Suprapubic skin (tissue), 3 donors: ENCODE results near the gene BAZ1A.

ENCODE experiments used
- CTCF ChIP-seq, 2 donors: fragments of 200-600 bp in 1 of 2; fragments of 450-650 bp in 1 of 2; sonication (generic) in 1 of 2; IDR thresholded peaks; one replicate each; pipeline ENCODE4 v1.5.1; 2016 to 2019; ENCODE audit warnings: antibody characterized with exemption in 2 of 2, mild to moderate bottlenecking in 1 of 2, moderate library complexity in 1 of 2
- POLR2AphosphoS5 ChIP-seq, 3 donors: sonication (generic); formaldehyde crosslinking; IDR thresholded peaks; one replicate each; pipeline ENCODE4 v1.6.1; 2017; ENCODE audit warnings: antibody characterized with exemption in 3 of 3

GRCh38 chr14:34824256-34824655 lies 50.9 kb downstream of the BAZ1A start:
- TF ChIP-seq POLR2AphosphoS5 (IDR thresholded peaks at IDR 0.05) (no peak), CTCF (IDR thresholded peaks at IDR 0.05) (no peak)
